ENCODE data around the gene COX17. TPM values are rescaled to one million over a fixed set of nuclear protein-coding genes. Genes with fewer than 3 reads are reported as not detected.
A peak's percentile ranks its signal among the peaks of the same experiment; 100 is the strongest.

The COX17 gene
- total and polyA plus RNA-seq, 5 donors from 2014 or later, result 34.1 to 124 (median 92.6) TPM

DNA sequence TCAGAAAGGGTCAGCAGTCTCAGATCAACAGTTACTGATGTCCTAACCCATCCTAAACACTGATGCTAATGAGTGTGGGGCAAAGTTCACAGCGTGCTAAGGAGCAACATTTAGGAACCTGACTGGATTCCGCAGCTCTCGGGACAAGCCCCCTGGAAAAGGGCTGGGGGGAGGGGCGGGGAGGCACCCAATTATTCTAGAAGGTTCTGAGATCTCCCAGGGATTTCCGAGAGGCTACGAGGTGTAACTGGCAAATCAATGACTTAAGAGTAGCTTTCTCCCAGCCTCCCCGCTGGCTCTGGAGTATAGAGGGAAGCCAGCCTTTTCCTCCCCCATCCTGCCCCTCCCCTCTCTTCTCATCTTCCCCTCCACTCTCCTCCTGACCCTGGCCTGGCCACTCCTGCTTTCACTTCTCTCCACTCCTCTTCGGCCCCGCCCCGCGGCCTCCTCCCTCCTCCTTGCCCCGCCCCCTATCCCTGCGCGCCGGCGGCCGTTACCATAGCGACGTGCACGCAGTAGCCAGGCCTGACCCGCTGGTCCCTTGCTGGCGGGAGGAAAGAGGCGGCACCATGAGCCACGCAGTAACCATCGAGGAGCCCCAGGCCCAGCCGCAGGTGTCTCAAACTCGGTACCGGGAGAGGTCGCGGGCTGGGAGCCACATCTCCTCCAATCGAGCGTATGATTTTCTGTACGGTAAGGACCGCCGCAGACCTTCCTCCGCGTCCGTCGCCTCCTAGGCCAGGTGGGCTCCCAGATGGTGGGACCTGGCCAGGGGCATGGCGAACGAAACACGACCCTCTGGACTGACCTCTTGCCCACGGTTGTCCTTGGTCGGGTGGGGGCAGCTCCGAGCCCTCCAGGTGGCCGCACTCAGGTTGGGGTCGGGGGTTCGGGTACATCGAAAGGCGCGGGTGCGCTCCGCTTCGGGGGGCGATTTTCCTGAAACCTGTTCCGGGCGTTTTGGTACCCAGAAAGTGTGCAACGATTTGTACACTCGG lies 25.6 kb upstream of the COX17 start, which contains the start of gene CFAP91:
Gene CFAP91 (plus strand): TSS at position 493 of the 998 bp plus-strand sequence. CDS start 77 bp downstream, at position 570.
- Mint-ChIP-seq H3K27me3 (peaks cover 6% of the 10 kb centered on the region), H3K4me3 (peak within 1 kb of the TSS; percentile 82 to 86 (median 84)), H3K9me3 (no peaks in the 10 kb centered on the region), H3K27ac (peak within 1 kb of the TSS in 2 of 3 donors; percentile 42 to 46), H3K4me1 (peaks cover 19 to 36% (median 27%) of the 10 kb centered on the region in 4 donors), H3K36me3 (no peaks in the 10 kb centered on the region)
- H3K9me3 ChIP-seq (ENCODE audit: control insufficient read depth in 2 of 2, low read length in 2 of 2), result no peaks in the 10 kb centered on the region
- H3K36me3 ChIP-seq (ENCODE audit: control insufficient read depth, insufficient read depth, low read length), result no peaks in the 10 kb centered on the region
- H3K27ac ChIP-seq (ENCODE audit: insufficient read depth, low read length, poor library complexity, severe bottlenecking), result no peak within 1 kb of the TSS
- ATAC-seq (ENCODE audit: low read depth in 2 of 2) (peak; percentile 84 to 85), DNase-seq (peak; percentile 56 to 81 (median 77))
- H3K27me3 ChIP-seq (ENCODE audit: control insufficient read depth, insufficient read depth, low read length), result no peaks in the 10 kb centered on the region
- H3K4me3 ChIP-seq (ENCODE audit: low read depth, low read length), result peak within 1 kb of the TSS; percentile 65
- peaks cover 18% of the 10 kb centered on the region for H3K4me1 ChIP-seq (ENCODE audit: control insufficient read depth, insufficient read depth, low read length, poor library complexity, severe bottlenecking)

DNA sequence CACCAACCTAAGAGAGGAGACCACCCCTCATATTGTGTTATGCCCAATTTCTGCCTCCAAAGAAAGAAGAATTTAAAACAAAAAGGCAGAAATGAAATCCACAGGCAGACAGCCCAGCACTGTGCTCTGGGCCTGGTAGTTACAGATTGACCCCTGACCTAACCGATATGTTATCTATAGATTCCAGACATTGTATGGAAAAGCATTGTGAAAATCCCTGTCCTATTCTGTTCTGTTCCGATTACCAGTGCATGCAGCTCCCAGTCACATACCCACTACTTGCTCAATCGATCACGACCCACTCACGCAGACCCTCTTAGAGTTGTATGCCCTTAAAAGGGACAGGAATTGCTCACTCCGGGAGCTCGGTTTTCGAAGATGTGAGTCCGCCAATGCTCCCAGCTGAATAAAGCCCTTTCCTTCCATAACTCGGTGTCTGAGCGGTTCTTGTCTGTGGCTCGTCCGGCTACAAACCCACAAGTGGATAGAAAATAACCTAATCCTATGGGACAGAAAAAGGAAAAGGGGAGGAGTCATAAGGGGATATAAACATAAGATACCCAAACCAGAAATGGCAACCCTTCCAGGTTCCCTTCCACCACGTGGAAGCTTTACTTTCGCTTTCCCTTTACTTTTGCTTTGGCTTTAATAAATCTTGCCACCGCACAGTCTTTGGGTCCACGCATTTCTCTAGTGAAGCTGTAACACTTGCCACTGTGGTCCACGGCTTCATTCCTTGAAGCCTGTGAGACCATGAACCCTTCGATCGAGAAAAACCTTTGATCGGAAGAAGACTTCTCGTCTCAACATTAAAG lies 23.9 kb upstream of the COX17 start:
- H3K27me3 Mint-ChIP-seq, result peaks cover 6% of the 10 kb centered on the region
- H3K27ac Mint-ChIP-seq, result peak overlapping the region in 1 of 3 donors; percentile 75
- no peaks in the 10 kb centered on the region for H3K36me3 Mint-ChIP-seq
- Histone ChIP-seq H3K27ac (ENCODE audit: insufficient read depth, low read length, poor library complexity, severe bottlenecking) (peak overlapping the region; percentile 49), H3K27me3 (ENCODE audit: control insufficient read depth, insufficient read depth, low read length) (no peaks in the 10 kb centered on the region), H3K9me3 (ENCODE audit: control insufficient read depth in 2 of 2, low read length in 2 of 2) (no peaks in the 10 kb centered on the region), H3K4me3 (ENCODE audit: low read depth, low read length) (peak overlapping the region; percentile 14), H3K36me3 (ENCODE audit: control insufficient read depth, insufficient read depth, low read length) (no peaks in the 10 kb centered on the region), H3K4me1 (ENCODE audit: control insufficient read depth, insufficient read depth, low read length, poor library complexity, severe bottlenecking) (peaks cover 18% of the 10 kb centered on the region)
- no peaks in the 10 kb centered on the region for H3K9me3 Mint-ChIP-seq
- H3K4me1 Mint-ChIP-seq, result peaks cover 19 to 36% (median 27%) of the 10 kb centered on the region in 4 donors
- ATAC-seq (ENCODE audit: low read depth in 2 of 2) (no peak), DNase-seq (peak in 1 of 3 donors; percentile 40)
- H3K4me3 Mint-ChIP-seq, result peak overlapping the region in 3 of 4 donors; percentile 26 to 62 (median 56)

DNA sequence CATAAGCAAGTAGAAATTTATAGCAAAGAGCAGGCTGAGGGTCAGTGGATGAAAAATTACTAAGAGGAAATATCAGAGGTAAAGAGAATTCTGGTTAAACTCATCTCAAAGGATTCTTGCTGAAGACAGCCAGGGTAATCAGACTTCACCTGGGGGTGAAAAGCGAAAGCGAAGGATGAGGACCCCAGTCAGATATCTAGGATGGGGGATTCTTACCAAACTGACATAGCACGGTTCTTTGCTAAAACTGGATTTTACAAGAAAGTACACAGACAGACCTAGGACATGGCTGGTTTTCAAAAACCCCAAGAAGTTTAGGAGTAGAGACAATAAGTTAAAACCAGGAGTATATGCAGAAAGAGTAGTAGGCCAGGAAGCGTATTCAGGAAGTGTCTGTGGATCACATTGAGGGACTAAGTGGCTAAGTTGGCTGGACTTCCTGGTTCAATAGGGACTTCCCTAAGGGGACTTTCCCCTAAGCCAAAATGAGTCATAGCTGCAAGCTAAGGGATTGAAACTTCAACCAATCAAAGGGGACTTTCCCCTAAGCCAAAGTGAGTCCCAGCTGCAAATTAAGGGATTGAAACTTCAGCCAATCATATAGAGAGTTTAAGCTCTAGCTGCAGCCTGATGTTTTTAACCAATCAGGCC lies 23.2 kb upstream of the COX17 start:
- Histone ChIP-seq H3K9me3 (ENCODE audit: control insufficient read depth in 2 of 2, low read length in 2 of 2) (no peaks in the 10 kb centered on the region), H3K27me3 (ENCODE audit: control insufficient read depth, insufficient read depth, low read length) (no peaks in the 10 kb centered on the region), H3K4me1 (ENCODE audit: control insufficient read depth, insufficient read depth, low read length, poor library complexity, severe bottlenecking) (peaks cover 18% of the 10 kb centered on the region), H3K4me3 (ENCODE audit: low read depth, low read length) (no peak overlapping the region), H3K27ac (ENCODE audit: insufficient read depth, low read length, poor library complexity, severe bottlenecking) (peak overlapping the region; percentile 49), H3K36me3 (ENCODE audit: control insufficient read depth, insufficient read depth, low read length) (no peaks in the 10 kb centered on the region)
- H3K27me3 Mint-ChIP-seq, result peaks cover 6% of the 10 kb centered on the region
- H3K27ac Mint-ChIP-seq, result peak overlapping the region; percentile 31 to 75 (median 65)
- peaks cover 19 to 36% (median 27%) of the 10 kb centered on the region in 4 donors for H3K4me1 Mint-ChIP-seq
- DNase-seq, result peak in 2 of 3 donors; percentile 28 to 37
- peak in 1 of 2 donors; percentile 17 for ATAC-seq (ENCODE audit: low read depth in 2 of 2)
- peak overlapping the region in 2 of 4 donors; percentile 22 to 26 for H3K4me3 Mint-ChIP-seq
- no peaks in the 10 kb centered on the region for H3K9me3 Mint-ChIP-seq
- H3K36me3 Mint-ChIP-seq, result no peaks in the 10 kb centered on the region

DNA sequence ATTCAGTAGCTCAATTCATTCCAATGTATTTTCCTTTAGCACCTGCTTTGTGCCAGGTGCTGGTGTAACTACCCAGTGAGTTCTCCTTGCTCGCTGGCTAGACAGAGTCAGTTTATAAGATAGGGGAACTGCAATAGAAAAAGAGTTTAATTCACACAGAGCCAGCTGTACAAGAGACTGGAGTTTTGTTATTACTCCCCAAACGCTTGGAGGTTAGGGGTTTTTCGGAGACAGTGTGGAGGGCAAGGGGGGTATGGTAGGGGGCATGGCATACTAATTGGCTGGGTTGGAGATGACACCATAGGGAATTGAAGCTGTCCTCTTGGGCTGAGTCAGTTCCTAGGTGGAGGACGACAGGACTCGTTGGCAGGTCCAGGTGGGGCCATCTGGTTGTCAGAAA lies 20.2 kb upstream of the COX17 start:
- Mint-ChIP-seq H3K36me3 (no peaks in the 10 kb centered on the region), H3K9me3 (no peaks in the 10 kb centered on the region), H3K27ac (no peak overlapping the region), H3K4me1 (peaks cover 16 to 25% (median 18%) of the 10 kb centered on the region in 4 donors), H3K27me3 (peaks cover 4% of the 10 kb centered on the region), H3K4me3 (no peak overlapping the region)
- Histone ChIP-seq H3K4me3 (ENCODE audit: low read depth, low read length) (no peak overlapping the region), H3K27ac (ENCODE audit: insufficient read depth, low read length, poor library complexity, severe bottlenecking) (no peak overlapping the region), H3K9me3 (ENCODE audit: control insufficient read depth in 2 of 2, low read length in 2 of 2) (no peaks in the 10 kb centered on the region), H3K27me3 (ENCODE audit: control insufficient read depth, insufficient read depth, low read length) (no peaks in the 10 kb centered on the region), H3K36me3 (ENCODE audit: control insufficient read depth, insufficient read depth, low read length) (no peaks in the 10 kb centered on the region), H3K4me1 (ENCODE audit: control insufficient read depth, insufficient read depth, low read length, poor library complexity, severe bottlenecking) (peaks cover 10% of the 10 kb centered on the region)
- DNase-seq (no peak), ATAC-seq (ENCODE audit: low read depth in 2 of 2) (no peak)

DNA sequence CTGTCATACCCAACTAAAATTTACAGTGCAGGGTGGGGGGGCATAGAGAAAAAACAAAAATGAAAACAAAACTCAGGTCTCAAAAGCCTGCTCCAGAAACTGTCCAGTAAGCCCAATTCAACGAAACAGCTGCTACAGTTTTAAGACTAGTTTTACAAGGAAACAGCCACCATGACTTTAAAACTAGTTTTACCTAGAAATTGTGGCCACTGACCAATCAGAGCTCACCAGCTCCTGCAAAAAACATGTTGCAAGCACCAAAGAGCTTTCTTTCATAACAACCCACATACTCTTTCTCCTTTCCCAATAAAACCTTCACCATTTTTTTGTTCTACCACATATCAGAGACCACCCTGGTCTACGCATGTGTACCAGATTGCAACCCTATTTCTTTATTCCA lies 18.3 kb upstream of the COX17 start:
- no peaks in the 10 kb centered on the region for H3K4me1 ChIP-seq (ENCODE audit: control insufficient read depth, insufficient read depth, low read length, poor library complexity, severe bottlenecking)
- H3K4me3 Mint-ChIP-seq, result no peak overlapping the region
- H3K36me3 ChIP-seq (ENCODE audit: control insufficient read depth, insufficient read depth, low read length), result no peaks in the 10 kb centered on the region
- H3K36me3 Mint-ChIP-seq, result no peaks in the 10 kb centered on the region
- no peaks in the 10 kb centered on the region for H3K27me3 ChIP-seq (ENCODE audit: control insufficient read depth, insufficient read depth, low read length)
- no peak overlapping the region for H3K27ac Mint-ChIP-seq
- DNase-seq (no peak), ATAC-seq (ENCODE audit: low read depth in 2 of 2) (no peak)
- no peak overlapping the region for H3K4me3 ChIP-seq (ENCODE audit: low read depth, low read length)
- H3K9me3 ChIP-seq (ENCODE audit: control insufficient read depth in 2 of 2, low read length in 2 of 2), result no peaks in the 10 kb centered on the region
- no peaks in the 10 kb centered on the region for H3K9me3 Mint-ChIP-seq
- no peak overlapping the region for H3K27ac ChIP-seq (ENCODE audit: insufficient read depth, low read length, poor library complexity, severe bottlenecking)
- H3K27me3 Mint-ChIP-seq, result peaks cover 5% of the 10 kb centered on the region
- peaks cover 8 to 10% (median 9%) of the 10 kb centered on the region in 4 donors for H3K4me1 Mint-ChIP-seq

- Histone ChIP-seq H3K4me3 (ENCODE audit: low read depth, low read length) (no peak overlapping the region), H3K9me3 (ENCODE audit: control insufficient read depth in 2 of 2, low read length in 2 of 2) (no peaks in the 10 kb centered on the region), H3K36me3 (ENCODE audit: control insufficient read depth, insufficient read depth, low read length) (no peaks in the 10 kb centered on the region), H3K4me1 (ENCODE audit: control insufficient read depth, insufficient read depth, low read length, poor library complexity, severe bottlenecking) (no peaks in the 10 kb centered on the region), H3K27ac (ENCODE audit: insufficient read depth, low read length, poor library complexity, severe bottlenecking) (no peak overlapping the region), H3K27me3 (ENCODE audit: control insufficient read depth, insufficient read depth, low read length) (no peaks in the 10 kb centered on the region)
- Mint-ChIP-seq H3K4me1 (peaks cover 0 to 5% (median 0%) of the 10 kb centered on the region in 4 donors), H3K9me3 (peaks cover 0 to 6% (median 2%) of the 10 kb centered on the region in 7 donors), H3K27ac (no peak overlapping the region), H3K36me3 (peaks cover 4% of the 10 kb centered on the region), H3K4me3 (no peak overlapping the region), H3K27me3 (peaks cover 5% of the 10 kb centered on the region)
- DNase-seq, result no peak
- no peak for ATAC-seq (ENCODE audit: low read depth in 2 of 2)
Measured at GRCh38 chr3:119690043-119690656, 12.9 kb upstream of the COX17 start.

DNA sequence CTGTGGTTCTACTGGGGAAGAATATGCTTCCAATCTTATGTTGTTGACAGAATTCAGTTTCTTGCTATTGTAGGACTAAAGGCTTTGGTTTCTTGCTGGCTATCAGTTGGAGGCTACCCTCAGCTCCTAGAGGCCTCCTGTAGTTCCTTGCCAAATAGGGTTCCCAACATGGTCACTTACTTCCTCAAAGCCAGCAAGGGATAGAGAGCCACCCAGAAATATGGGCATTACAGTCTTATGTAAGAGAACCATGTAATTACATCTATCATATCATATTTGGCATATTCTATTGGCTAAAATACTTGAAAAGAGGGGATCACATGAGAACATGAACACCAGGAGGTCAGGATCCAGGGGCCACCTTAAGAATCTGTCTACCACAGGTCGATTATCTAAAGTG lies 6.2 kb upstream of the COX17 start:
- H3K4me1 ChIP-seq (ENCODE audit: control insufficient read depth, insufficient read depth, low read length, poor library complexity, severe bottlenecking), result no peaks in the 10 kb centered on the region
- Mint-ChIP-seq H3K27me3 (no peaks in the 10 kb centered on the region), H3K36me3 (peaks cover 4% of the 10 kb centered on the region), H3K4me3 (no peak overlapping the region), H3K27ac (no peak overlapping the region), H3K9me3 (peaks cover 0 to 6% (median 0%) of the 10 kb centered on the region in 7 donors), H3K4me1 (no peaks in the 10 kb centered on the region)
- no peaks in the 10 kb centered on the region for H3K27me3 ChIP-seq (ENCODE audit: control insufficient read depth, insufficient read depth, low read length)
- H3K4me3 ChIP-seq (ENCODE audit: low read depth, low read length), result no peak overlapping the region
- DNase-seq, result no peak
- no peak overlapping the region for H3K27ac ChIP-seq (ENCODE audit: insufficient read depth, low read length, poor library complexity, severe bottlenecking)
- H3K9me3 ChIP-seq (ENCODE audit: control insufficient read depth in 2 of 2, low read length in 2 of 2), result no peaks in the 10 kb centered on the region
- no peak for ATAC-seq (ENCODE audit: low read depth in 2 of 2)
- H3K36me3 ChIP-seq (ENCODE audit: control insufficient read depth, insufficient read depth, low read length), result no peaks in the 10 kb centered on the region
